Measurements from ENCODE around the gene GRXCR1.

The GRXCR1 gene

GRCh38 chr4:42927946-42928345 lies 35.4 kb downstream of the GRXCR1 start:
- no peak for DNase-seq (ENCODE audit: low read depth in 3 of 3)

GRCh38 chr4:42928582-42928981 lies 36.1 kb downstream of the GRXCR1 start:
- DNase-seq (ENCODE audit: low read depth in 3 of 3): no peak

GRCh38 chr4:42942216-42942615 lies 49.7 kb downstream of the GRXCR1 start:
- no peak for DNase-seq (ENCODE audit: low read depth in 3 of 3)

- DNase-seq (ENCODE audit: low read depth in 3 of 3): no peak
Observed at GRCh38 chr4:42945874-42946273, 53.4 kb downstream of the GRXCR1 start.

- no peak for DNase-seq (ENCODE audit: low read depth in 3 of 3)
Observed at GRCh38 chr4:42953321-42953720, 60.8 kb downstream of the GRXCR1 start.

GRCh38 chr4:42954963-42955669 lies 62.6 kb downstream of the GRXCR1 start:
- DNase-seq (ENCODE audit: low read depth in 3 of 3): no peak

GRCh38 chr4:42955746-42956505 lies 63.4 kb downstream of the GRXCR1 start:
- no peak for DNase-seq (ENCODE audit: low read depth in 3 of 3)

- DNase-seq (ENCODE audit: low read depth in 3 of 3): no peak
Observed at GRCh38 chr4:42965326-42965725, 72.8 kb downstream of the GRXCR1 start.

GRCh38 chr4:42985976-42986375 lies 93.5 kb downstream of the GRXCR1 start:
- DNase-seq (ENCODE audit: low read depth in 3 of 3): no peak

- DNase-seq (ENCODE audit: low read depth in 3 of 3): no peak
Observed at GRCh38 chr4:42995343-42995944, 102.9 kb downstream of the GRXCR1 start.

GRCh38 chr4:43008793-43009192 lies 116.3 kb downstream of the GRXCR1 start:
- no peak for DNase-seq (ENCODE audit: low read depth in 3 of 3)

- DNase-seq (ENCODE audit: low read depth in 3 of 3): no peak
Observed at GRCh38 chr4:43014256-43014655, 121.7 kb downstream of the GRXCR1 start.

- no peak for DNase-seq (ENCODE audit: low read depth in 3 of 3)
Observed at GRCh38 chr4:43041632-43042031, 149.1 kb downstream of the GRXCR1 start.

GRCh38 chr4:43047058-43047457 lies 154.5 kb downstream of the GRXCR1 start:
- DNase-seq (ENCODE audit: low read depth in 3 of 3): no peak

- no peak for DNase-seq (ENCODE audit: low read depth in 3 of 3)
Observed at GRCh38 chr4:43048570-43048969, 156.1 kb downstream of the GRXCR1 start.

GRCh38 chr4:43049326-43049725 lies 156.8 kb downstream of the GRXCR1 start:
- no peak for DNase-seq (ENCODE audit: low read depth in 3 of 3)

GRCh38 chr4:43066415-43066814 lies 173.9 kb downstream of the GRXCR1 start:
- no peak for DNase-seq (ENCODE audit: low read depth in 3 of 3)

- no peak for DNase-seq (ENCODE audit: low read depth in 3 of 3)
Observed at GRCh38 chr4:43071069-43071468, 178.6 kb downstream of the GRXCR1 start.
